Large intestine (tissue), 3 donors: Measurements from ENCODE around the gene TSPAN19. TPM values are rescaled to one million over a fixed set of nuclear protein-coding genes. Genes with fewer than 3 reads are reported as not detected.

ENCODE experiments used
- DNase-seq, 2 donors: peaks; one replicate each; pipeline versions ENCODE4 v3.0.0 to v3.0.0-alpha.2; 2013
- H3K27ac ChIP-seq: one replicate; pipeline ENCODE4 v1.5.1; 2013; ENCODE audit warnings: low read length
- H3K27me3 ChIP-seq: 2 replicates; pipeline ENCODE4 v1.6.1; 2013; ENCODE audit warnings: low read length; ENCODE audit not compliant: control insufficient read depth, insufficient read depth
- H3K36me3 ChIP-seq: 2 replicates; pipeline ENCODE4 v1.6.1; 2013; ENCODE audit warnings: low read length; ENCODE audit not compliant: control insufficient read depth, insufficient read depth
- H3K4me1 ChIP-seq: one replicate; pipeline ENCODE4 v1.6.1; 2013; ENCODE audit warnings: low read length; ENCODE audit not compliant: control insufficient read depth, insufficient read depth
- H3K4me3 ChIP-seq: one replicate; pipeline ENCODE4 v1.5.1; 2013; ENCODE audit warnings: low read length
- H3K9me3 ChIP-seq: one replicate; pipeline ENCODE4 v1.6.1; 2013; ENCODE audit warnings: mild to moderate bottlenecking, low read depth, low read length, moderate library complexity; ENCODE audit not compliant: control insufficient read depth
- WGBS: methylation state at CpG from one replicate; pipeline ENCODE4 v1.1.5; 2013; ENCODE audit warnings: low lambda C conversion rate; ENCODE audit not compliant: insufficient coverage; 5-methylcytosine and 5-hydroxymethylcytosine counted together
- polyA plus RNA-seq: library from polyadenylated mRNA; unstranded; fragments of 120-200 nt; gene quantifications from one replicate; pipeline ENCODE4 v1.2.1, GENCODE V29; 2013

TSPAN19 gene
- polyA plus RNA-seq, 1 donor = 0.09 TPM

DNA sequence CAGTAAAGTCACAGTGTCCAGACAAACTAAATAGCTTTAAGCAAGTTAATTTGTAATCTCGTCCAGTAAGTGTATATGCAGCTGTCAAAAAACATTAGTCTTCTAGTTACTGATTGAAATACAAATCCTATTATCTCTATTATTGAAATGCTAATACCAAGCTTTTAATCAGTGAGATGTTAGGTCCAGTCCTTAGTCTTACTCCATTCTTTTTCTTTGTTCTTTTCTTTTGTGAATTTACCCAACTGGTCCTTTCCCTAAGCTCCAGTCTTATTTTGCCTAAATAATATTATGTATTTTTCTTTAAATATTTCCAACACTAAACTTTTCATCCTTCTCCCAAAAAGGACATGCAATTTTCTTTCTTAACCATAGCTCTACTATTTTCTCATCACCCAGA lies 57.2 kb downstream of the TSPAN19 start:
- Histone ChIP-seq H3K4me3 (no peak overlapping the region), H3K27ac (no peak overlapping the region), H3K9me3 (no peaks in the 10 kb centered on the region), H3K27me3 (no peaks in the 10 kb centered on the region), H3K36me3 (no peaks in the 10 kb centered on the region), H3K4me1 (no peaks in the 10 kb centered on the region)
- WGBS = no CpG with 5 or more reads among the region's 1 CpG
- no peak for DNase-seq

GRCh38 chr12:84976133-84976532 lies 59.9 kb downstream of the TSPAN19 start:
- WGBS = no CpG with 5 or more reads among the region's 3 CpGs
- no peak for DNase-seq
- H3K36me3 ChIP-seq = no peaks in the 10 kb centered on the region
- H3K27me3 ChIP-seq = no peaks in the 10 kb centered on the region
- no peak overlapping the region for H3K4me3 ChIP-seq
- H3K27ac ChIP-seq = no peak overlapping the region
- H3K4me1 ChIP-seq = no peaks in the 10 kb centered on the region
- no peaks in the 10 kb centered on the region for H3K9me3 ChIP-seq

DNA sequence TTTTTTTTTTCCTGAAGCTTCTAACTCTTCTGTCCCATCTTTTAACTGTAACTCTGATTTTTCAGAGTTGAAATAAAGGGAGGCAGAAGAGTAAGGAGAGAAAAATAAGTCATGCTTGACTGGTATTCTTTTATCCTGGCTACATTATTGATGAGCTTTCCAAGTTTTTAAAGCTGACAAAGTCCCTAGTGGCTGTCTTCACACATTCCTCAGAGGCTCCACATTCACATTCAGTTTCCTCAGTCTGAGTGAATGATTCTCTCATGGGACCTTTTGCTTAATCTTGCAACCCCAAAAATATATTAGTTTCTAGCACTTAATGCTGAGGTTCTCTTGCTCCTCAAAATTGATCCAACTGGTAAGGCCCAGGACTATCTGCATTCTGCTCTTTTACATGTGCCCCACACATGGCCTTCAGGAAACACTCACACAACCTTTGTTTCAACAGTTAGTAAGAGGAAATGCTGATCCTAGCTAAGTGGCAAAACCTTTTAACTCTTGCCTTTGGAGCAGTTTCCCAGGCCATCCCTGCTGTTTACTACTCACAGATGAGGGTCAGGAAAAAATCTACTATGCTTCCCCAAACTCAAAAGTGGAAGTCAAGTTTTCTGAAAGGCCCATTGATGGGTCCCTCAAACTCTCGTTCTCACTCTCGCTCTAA lies 61.8 kb downstream of the TSPAN19 start:
- Histone ChIP-seq H3K4me1 (no peaks in the 10 kb centered on the region), H3K27me3 (no peaks in the 10 kb centered on the region), H3K4me3 (no peak overlapping the region), H3K36me3 (no peaks in the 10 kb centered on the region), H3K9me3 (no peaks in the 10 kb centered on the region), H3K27ac (no peak overlapping the region)
- no CpG with 5 or more reads among the region's 2 CpGs for WGBS
- DNase-seq = no peak

DNA sequence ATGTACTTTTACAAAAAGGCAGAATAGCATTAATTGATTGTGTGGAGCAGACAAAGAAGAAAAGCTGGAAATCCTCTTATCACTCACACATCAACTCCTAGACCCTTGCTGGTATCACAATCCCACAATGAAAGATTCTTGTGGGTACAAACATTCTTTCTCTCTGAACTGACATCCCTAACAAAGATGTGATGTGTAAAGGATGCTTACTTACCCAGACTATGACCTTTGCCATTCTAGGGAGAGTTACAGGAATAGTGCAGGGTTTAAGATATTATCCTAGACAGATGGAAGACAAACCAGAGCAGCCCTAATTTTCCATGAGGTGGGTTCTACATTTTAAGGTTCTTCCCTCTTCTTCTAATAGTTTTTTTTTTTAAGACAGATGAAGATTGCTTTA lies 63.1 kb downstream of the TSPAN19 start:
- Histone ChIP-seq H3K4me3 (no peak overlapping the region), H3K9me3 (no peaks in the 10 kb centered on the region), H3K27me3 (no peaks in the 10 kb centered on the region), H3K36me3 (no peaks in the 10 kb centered on the region), H3K4me1 (no peaks in the 10 kb centered on the region), H3K27ac (no peak overlapping the region)
- no peak for DNase-seq

- Histone ChIP-seq H3K36me3 (no peaks in the 10 kb centered on the region), H3K27ac (no peak overlapping the region), H3K27me3 (no peaks in the 10 kb centered on the region), H3K9me3 (no peaks in the 10 kb centered on the region), H3K4me1 (no peaks in the 10 kb centered on the region), H3K4me3 (no peak overlapping the region)
- DNase-seq = no peak
- WGBS = 89% methylated on average over 3 of the region's 3 CpGs
Observed at GRCh38 chr12:84969226-84969625, 66.9 kb downstream of the TSPAN19 start.

Other genes starting within 250 kb of the TSPAN19 start
- gene SLC6A15, start 123.5 kb downstream of the TSPAN19 start, polyA plus RNA-seq = 1.8 TPM
- gene LRRIQ1, start 74 bp upstream of the TSPAN19 start, polyA plus RNA-seq = 0.49 TPM
- gene ALX1, start 243.9 kb upstream of the TSPAN19 start, polyA plus RNA-seq = 0.06 TPM